Measurements from ENCODE around the gene HPS3. TPM values are rescaled to one million over a fixed set of nuclear protein-coding genes. Genes with fewer than 3 reads are reported as not detected.
A peak's percentile ranks its signal among the peaks of the same experiment; 100 is the strongest.
"Not testable (repeated sequence)": the region's sequence is repeated elsewhere in the genome, so short reads cannot be mapped to it uniquely, and the experiment has no call there.

The HPS3 gene
- total RNA-seq, 2 donors from 2014 or later = 5.9 to 6.7 TPM

DNA sequence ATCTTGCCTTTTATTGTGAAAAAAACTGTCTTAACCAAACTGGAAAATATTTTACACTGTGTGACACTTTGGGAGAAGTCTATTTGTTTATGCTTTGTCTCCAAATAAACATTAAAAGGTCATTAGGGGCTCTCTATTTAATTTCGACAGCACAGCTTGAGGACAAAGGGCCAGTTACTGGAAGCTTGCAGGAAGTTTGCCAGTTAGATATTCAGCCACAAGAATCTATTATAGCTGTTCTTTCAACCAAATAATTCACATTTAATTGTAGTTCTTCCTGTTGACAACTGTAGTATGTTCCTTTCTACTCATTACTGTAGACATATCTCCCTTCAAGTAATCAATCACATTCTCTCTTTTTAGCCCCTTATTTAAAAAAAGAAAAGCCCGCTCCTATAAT is 86.1 kb downstream of the HPS3 start:
- H3K9me3 ChIP-seq = no peaks in the 10 kb centered on the region
- H3K27me3 ChIP-seq = no peaks in the 10 kb centered on the region
- no peak overlapping the region for H3K4me3 ChIP-seq
- peaks cover 0 to 8% of the 10 kb centered on the region in 2 donors for H3K4me1 ChIP-seq
- H3K36me3 ChIP-seq = no peaks in the 10 kb centered on the region
- H3K27ac ChIP-seq = no peak overlapping the region
- DNase-seq (ENCODE audit: low spot score) = no peak
- TF ChIP-seq, protein P1, sequence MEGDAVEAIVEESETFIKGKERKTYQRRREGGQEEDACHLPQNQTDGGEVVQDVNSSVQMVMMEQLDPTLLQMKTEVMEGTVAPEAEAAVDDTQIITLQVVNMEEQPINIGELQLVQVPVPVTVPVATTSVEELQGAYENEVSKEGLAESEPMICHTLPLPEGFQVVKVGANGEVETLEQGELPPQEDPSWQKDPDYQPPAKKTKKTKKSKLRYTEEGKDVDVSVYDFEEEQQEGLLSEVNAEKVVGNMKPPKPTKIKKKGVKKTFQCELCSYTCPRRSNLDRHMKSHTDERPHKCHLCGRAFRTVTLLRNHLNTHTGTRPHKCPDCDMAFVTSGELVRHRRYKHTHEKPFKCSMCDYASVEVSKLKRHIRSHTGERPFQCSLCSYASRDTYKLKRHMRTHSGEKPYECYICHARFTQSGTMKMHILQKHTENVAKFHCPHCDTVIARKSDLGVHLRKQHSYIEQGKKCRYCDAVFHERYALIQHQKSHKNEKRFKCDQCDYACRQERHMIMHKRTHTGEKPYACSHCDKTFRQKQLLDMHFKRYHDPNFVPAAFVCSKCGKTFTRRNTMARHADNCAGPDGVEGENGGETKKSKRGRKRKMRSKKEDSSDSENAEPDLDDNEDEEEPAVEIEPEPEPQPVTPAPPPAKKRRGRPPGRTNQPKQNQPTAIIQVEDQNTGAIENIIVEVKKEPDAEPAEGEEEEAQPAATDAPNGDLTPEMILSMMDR (IDR thresholded peaks at IDR 0.05) = no peak

DNA sequence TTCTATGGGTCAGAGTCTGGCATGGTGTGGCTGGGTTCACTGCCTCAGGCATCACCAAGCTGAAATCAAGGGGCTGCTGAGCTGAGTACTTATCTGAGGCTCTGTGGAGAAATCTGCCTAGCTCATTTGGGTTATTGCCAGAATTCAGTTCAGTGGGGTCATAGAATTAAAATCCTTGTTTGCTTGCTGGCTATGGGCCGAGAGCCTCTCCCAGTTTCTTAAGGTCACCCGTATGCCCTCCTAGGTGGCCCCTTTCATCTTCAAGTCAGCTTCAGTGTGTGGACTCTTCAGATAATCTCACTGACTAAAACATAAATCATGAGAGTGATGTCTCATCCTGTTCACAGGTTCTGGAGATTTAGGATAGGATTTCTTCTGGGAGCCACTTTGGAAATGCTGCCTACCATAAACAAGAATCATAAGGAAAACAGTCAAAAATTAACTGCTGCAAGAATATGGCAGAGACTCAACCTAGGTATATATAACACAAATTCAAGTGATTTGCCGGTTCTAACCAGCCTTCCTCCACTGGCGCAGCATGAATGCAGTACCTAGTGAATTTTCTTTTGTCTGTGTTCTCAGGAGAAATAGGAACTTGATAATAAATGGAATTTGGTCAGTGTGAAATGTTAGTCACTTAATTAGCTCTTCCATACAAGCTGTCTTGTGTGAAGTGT is 86.9 kb downstream of the HPS3 start:
- Histone ChIP-seq H3K27ac (no peak overlapping the region), H3K4me1 (peaks cover 0 to 8% of the 10 kb centered on the region in 2 donors), H3K27me3 (no peaks in the 10 kb centered on the region), H3K36me3 (no peaks in the 10 kb centered on the region), H3K9me3 (no peaks in the 10 kb centered on the region), H3K4me3 (no peak overlapping the region)
- TF ChIP-seq, protein P1 (IDR thresholded peaks at IDR 0.05) = no peak
- DNase-seq (ENCODE audit: low spot score) = no peak

DNA sequence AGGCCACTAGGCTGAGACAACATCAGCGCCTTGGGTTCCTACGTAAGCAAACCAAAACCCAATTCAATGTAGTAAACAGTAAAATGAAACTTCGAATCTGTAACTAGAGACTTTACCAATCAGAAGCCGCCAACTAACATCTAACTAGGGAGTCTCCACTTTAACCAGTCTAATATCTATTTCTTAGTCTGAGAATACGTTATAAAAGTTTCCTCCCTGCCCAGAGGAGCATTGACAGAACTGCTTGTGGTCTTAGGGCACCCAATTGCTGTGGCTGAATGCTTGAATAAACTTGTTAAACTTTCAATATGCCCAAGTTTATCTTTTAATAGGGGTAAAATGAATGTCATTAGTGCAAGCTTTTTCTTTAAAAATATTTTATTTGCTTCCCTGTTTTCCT is 87.9 kb downstream of the HPS3 start:
- no peak overlapping the region for H3K4me3 ChIP-seq
- no peaks in the 10 kb centered on the region for H3K36me3 ChIP-seq
- H3K27me3 ChIP-seq = no peaks in the 10 kb centered on the region
- H3K4me1 ChIP-seq = peaks cover 0 to 8% of the 10 kb centered on the region in 2 donors
- TF ChIP-seq, protein P1 (IDR thresholded peaks at IDR 0.05) = no peak
- no peak overlapping the region for H3K27ac ChIP-seq
- DNase-seq (ENCODE audit: low spot score) = no peak
- no peaks in the 10 kb centered on the region for H3K9me3 ChIP-seq

DNA sequence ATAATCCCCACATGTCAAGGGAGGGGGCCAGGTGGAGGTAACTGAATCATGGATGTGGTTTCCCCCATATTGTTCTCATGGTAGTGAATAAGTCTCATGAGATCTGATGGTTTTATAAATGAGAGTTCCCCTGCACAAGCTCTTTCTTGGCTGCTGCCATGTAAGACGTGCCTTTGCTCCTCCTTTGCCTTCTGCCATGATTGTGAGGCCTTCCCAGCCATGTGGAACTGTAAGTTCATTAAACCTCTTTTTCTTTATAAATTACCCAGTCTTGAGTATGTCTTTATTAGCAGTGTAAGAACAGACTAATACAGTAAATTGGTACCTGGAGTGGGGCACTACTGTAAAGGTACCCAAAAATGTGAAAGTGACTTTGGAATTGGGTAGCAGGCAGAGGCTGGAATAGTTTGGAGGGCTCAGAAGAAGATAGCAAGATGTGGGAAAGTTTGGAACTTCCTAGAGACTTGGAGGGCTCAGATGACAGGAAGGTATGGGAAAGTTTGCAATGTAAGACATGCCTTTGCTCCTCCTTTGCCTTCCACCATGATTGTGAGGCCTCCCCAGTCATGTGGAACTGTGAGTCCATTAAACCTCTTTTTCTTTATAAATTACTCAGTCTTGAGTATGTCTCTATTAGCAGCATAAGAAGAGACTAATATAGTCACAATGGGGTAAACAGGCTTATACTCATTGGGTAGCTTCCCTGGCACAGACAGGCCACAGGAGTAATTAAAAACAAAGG is 90.1 kb downstream of the HPS3 start:
- not testable (repeated sequence) for H3K27me3 ChIP-seq; H3K9me3 ChIP-seq; H3K4me3 ChIP-seq; DNase-seq (ENCODE audit: low spot score); H3K36me3 ChIP-seq; H3K4me1 ChIP-seq; H3K27ac ChIP-seq

DNA sequence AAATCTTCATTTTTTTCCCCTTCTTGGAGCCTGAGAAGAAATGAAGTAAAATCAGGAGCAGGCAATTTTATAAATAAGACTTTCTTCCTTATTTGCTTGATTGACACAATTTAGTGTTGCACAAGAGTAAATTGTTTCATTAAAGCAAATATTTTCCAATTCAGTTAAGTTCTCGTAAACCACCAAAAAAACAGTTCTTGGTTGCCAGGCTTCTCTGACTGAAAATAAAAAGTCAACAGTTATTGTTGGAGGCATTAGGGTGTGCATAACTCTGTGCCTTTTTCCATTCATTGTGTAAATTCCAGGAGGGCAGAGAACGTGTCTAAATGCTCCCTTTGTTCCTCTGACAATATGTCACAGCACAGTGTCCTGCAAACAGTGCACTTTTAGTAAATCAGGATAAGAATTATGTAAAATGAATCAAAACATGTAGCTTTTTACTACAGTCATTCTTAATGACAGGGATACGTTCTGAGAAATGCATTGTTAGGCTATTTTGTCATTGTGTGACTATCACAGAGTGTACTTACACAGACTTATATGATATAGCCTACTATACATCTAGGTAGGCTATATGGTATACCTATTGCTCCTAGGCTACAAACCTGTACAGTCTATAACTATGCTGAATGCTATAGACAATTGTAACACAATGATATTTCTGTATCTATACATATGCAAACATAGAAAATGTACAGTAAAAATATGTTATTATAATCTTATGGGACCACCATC is 92.5 kb downstream of the HPS3 start, which contains the start of gene CP:
TSS of gene CP (minus strand) at position 47 of the 735 bp plus-strand sequence. CDS start at position 10, 37 bp downstream.
- DNase-seq (ENCODE audit: low spot score) = no peak
- no peaks in the 10 kb centered on the region for H3K36me3 ChIP-seq
- peak within 1 kb of the TSS in 1 of 2 donors; percentile 9 for H3K4me3 ChIP-seq
- peaks cover 0 to 4% of the 10 kb centered on the region in 2 donors for H3K4me1 ChIP-seq
- no peaks in the 10 kb centered on the region for H3K27me3 ChIP-seq
- TF ChIP-seq, protein P1 (IDR thresholded peaks at IDR 0.05) = no peak
- no peaks in the 10 kb centered on the region for H3K9me3 ChIP-seq
- H3K27ac ChIP-seq = no peak within 1 kb of the TSS

Other genes starting within 250 kb of the HPS3 start
- gene GYG1, start 138.1 kb upstream of the HPS3 start, total RNA-seq = 10 to 100 TPM; 67.9 to 70.7 TPM
- 10 to 100 TPM in 1 of 2 donors, 1 to 10 TPM in 1; 9.2 to 24.8 TPM for gene HLTF, start 43.1 kb upstream of the HPS3 start, total RNA-seq
- gene CP, start 92.2 kb downstream of the HPS3 start, total RNA-seq = 10 to 100 TPM in 1 of 2 donors, 1 to 10 TPM in 1; 6.8 to 68.4 TPM
- 10 to 100 TPM in 1 of 2 donors, 1 to 10 TPM in 1; 6.7 to 13.8 TPM for gene TM4SF18, start 204.0 kb downstream of the HPS3 start, total RNA-seq
- 100 to 1,000 TPM; 211 to 341 TPM for gene TM4SF1, start 248.0 kb downstream of the HPS3 start, total RNA-seq

Measured in right atrium auricular region (tissue), 2 donors.